Measurements from ENCODE around the gene RANGRF. TPM values are rescaled to one million over a fixed set of nuclear protein-coding genes. Genes with fewer than 3 reads are reported as not detected.

Gene RANGRF
- total and polyA plus RNA-seq, 9 of the 15 experiments (the other 6 are each of a cell fraction or from before 2014, with no cell fraction given), result 7.6 to 60.0 (median 16.0) TPM

DNA sequence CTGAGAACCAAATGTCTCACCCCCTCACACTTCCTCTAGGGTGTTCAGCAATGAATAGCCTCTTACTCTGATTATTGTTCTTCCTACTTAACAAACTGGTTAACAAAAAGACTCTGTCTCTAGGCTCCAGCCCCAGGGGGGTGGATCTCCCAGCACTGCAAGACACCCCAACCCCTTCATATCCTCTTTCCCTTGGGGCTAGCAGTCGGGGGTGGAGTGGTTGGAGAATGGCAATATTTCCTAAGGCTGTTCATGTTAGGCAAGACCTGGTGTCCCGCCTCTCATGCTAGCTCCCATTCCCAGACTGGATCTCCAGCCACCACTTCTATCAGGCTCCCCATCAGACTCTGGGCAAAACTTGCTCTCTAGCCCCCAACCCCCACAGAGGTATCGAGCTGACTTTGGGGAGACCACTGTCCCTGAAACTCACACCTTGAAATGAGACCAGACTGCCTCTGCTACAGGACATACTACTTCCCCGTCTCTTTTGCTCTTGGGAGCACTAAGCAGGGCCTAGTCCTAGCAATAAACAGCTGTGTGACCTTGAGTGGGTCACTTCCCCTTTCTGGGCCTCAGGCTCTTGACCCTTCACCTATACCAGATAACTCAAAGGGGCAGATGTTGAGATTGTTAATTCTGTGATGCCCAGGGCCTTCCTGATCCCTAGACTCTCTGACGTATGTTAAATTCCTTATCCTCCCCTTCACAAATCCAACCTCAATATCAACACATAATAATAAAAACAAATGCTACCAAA, 4.3 kb downstream of the RANGRF start (continued):
- TF ChIP-seq ZNF407 (IDR thresholded peaks at IDR 0.05; ENCODE audit: low read depth) (no peak), ZNF217 (CRISPR knock-in tag; IDR thresholded peaks at IDR 0.05) (no peak), RCOR1 (IDR thresholded peaks at IDR 0.05; ENCODE audit: borderline replicate concordance in 1 of 2, low read depth in 2 of 2, low read length in 2 of 2) (peak in 1 of 2 experiments; percentile 67; a peak in 1 of 4 replicates), RBM39 (optimal IDR thresholded peaks at IDR 0.05; ENCODE audit: low read depth, low read length) (no peak), SPI1 (IDR thresholded peaks at IDR 0.05; ENCODE audit: borderline replicate concordance, low read depth, low read length) (peak; percentile 97), NR2C1 (IDR thresholded peaks at IDR 0.05) (peak; percentile 82), NR2C1 (tag; IDR thresholded peaks at IDR 0.05) (peak; percentile 89), ZC3H11A (IDR thresholded peaks at IDR 0.05; ENCODE audit: low read depth, low read length) (no peak), NR2C2 (CRISPR knock-in tag; IDR thresholded peaks at IDR 0.05) (no peak), NR2C2 (tag; IDR thresholded peaks at IDR 0.05) (peak; percentile 77), KDM1A (IDR thresholded peaks at IDR 0.05) (0 out of 4 replicates have a peak, but pooled peaks of 1 of the 2 experiments have one; percentile 19), CBFA2T3 (IDR thresholded peaks at IDR 0.05) (peak; percentile 25; the same call in 1 of the 2 replicates)

All from K562 (cell line).